NCI-H446 treated with DMSO at 0.1 percent for 48 hours (cell line): Measurements from ENCODE around the gene WASF2.
"Not testable (repeated sequence)": the region's sequence is repeated elsewhere in the genome, so short reads cannot be mapped to it uniquely, and the experiment has no call there.

Experiments
- DNase-seq: peaks from one replicate; lab custom pipeline; 2025; lab: John Stamatoyannopoulos, UW

Gene WASF2, protein sequence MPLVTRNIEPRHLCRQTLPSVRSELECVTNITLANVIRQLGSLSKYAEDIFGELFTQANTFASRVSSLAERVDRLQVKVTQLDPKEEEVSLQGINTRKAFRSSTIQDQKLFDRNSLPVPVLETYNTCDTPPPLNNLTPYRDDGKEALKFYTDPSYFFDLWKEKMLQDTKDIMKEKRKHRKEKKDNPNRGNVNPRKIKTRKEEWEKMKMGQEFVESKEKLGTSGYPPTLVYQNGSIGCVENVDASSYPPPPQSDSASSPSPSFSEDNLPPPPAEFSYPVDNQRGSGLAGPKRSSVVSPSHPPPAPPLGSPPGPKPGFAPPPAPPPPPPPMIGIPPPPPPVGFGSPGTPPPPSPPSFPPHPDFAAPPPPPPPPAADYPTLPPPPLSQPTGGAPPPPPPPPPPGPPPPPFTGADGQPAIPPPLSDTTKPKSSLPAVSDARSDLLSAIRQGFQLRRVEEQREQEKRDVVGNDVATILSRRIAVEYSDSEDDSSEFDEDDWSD

DNA sequence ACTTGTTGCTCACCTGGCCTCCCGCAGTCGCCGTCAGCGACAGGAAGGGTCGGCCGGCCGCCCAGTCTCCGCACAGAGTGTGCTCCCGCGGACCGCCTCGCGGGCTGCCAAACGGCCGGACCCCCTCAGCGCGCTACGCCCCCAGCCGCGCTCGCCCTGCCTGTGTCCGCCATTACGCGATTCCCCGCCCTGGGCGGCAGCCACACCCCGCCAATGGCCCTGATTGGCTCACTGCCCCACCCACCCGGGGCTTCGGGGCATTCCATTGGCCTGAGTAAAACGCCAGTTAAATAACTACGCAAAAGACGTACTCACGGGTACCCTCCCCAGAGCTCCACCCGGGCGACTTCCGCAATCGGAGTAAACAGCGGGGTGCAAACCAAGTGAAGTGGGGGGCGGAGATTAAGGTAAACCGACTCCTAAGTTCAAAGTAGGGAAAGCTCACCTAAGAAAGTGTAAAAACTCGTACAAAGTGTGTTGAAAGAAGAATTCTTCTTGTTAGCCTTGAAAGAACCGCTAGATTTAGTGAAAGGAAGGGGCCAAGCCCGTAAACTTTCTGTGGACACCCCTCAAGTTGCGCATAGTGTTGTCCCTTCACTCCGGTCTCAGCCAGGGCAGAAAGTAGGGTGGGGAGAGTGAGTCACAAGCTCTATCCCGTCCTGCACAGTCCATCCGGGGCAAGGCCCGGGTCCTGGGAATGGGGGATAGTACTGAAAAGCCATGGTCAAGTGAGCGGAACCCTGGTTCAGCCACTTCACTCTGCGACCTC is at the start of gene WASF2:
Gene WASF2 (minus strand): TSS at position 195 of the 769 bp plus-strand sequence. CDS start 61,277 bp downstream, outside the sequence.
- peak; percentile 94 for DNase-seq

- no peak for DNase-seq
Observed at GRCh38 chr1:27538793-27539192, 48.8 kb upstream of the WASF2 start.

GRCh38 chr1:27538305-27538676 is 48.3 kb upstream of the WASF2 start:
- DNase-seq = not testable (repeated sequence)

GRCh38 chr1:27536767-27537166 is 46.8 kb upstream of the WASF2 start:
- peak; percentile 79 for DNase-seq

- DNase-seq = no peak
Observed at GRCh38 chr1:27536010-27536757, 46.2 kb upstream of the WASF2 start.

- no peak for DNase-seq
Observed at GRCh38 chr1:27535386-27535785, 45.4 kb upstream of the WASF2 start.

GRCh38 chr1:27531959-27532685 is 42.2 kb upstream of the WASF2 start:
- no peak for DNase-seq

DNA sequence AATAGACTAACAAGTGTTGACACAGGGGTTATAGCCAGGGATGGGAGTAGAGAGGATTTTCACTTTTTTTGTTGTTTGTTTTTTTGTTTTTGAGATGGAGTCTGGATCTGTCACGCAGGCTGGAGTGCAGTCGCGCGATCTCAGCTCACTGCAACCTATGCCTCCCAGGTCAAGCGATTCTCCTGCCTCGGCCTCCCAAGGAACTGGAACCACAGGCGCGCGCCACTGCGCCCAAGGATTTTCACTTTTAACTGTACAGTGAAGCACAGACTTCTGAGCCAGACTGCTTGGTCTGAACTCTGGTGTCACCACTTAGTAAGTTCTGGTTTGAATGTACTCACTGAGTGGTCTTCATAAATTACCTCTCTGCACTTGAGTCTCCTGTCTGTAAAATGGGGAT is 40.2 kb upstream of the WASF2 start:
- no peak for DNase-seq

DNA sequence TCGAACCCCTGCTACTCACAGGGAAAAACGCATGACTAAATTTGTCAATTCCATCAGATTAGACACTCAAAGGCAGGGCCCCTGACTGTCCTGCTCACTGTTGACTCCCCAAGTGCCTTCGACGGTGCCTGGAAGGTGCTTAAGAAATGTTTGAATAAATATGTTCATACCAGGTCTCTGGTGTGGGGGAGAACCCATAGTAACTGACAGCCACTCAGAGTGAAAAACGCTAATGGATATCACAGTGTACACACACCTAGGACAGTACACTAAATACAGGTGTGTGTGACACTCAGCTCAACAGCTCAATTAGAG is 39.7 kb upstream of the WASF2 start:
- no peak for DNase-seq

- peak; percentile 51 for DNase-seq
Observed at GRCh38 chr1:27528818-27529703, 39.1 kb upstream of the WASF2 start.

GRCh38 chr1:27527890-27528817 is 38.2 kb upstream of the WASF2 start:
- no peak for DNase-seq

GRCh38 chr1:27527223-27527889 is 37.4 kb upstream of the WASF2 start:
- peak; percentile 73 for DNase-seq

DNA sequence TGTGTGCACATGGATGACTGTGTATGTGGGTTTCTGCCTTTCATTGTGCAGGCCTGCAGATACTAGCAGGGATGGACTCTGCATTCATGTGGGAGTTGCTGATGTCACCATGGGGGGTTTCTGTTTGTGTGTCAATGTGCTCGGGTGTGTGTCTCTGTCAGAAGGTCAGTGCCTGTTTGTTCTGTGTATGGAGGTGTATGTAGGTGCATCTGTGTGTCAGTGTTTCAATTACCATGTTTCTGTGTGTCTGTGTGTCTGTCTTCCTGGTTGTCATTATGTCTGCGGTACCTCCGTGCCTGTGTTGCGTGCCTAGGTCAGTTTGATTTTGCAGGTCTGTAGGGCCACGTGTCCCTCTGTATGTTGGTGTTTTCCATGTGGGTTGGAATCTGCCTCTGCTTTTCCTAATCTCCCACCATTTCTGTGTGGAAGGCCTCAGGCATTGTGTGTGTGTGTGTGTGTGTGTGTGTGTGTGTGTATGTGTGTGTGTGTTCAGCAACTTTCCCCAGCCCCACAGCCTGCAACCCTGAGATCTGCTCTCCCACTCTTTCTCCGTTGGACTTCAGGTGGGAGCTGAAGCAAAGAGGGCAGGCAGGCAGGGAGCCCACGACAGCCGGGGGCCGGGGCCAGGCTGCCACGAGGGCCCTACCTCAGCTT is 36.7 kb upstream of the WASF2 start:
- no peak for DNase-seq

DNA sequence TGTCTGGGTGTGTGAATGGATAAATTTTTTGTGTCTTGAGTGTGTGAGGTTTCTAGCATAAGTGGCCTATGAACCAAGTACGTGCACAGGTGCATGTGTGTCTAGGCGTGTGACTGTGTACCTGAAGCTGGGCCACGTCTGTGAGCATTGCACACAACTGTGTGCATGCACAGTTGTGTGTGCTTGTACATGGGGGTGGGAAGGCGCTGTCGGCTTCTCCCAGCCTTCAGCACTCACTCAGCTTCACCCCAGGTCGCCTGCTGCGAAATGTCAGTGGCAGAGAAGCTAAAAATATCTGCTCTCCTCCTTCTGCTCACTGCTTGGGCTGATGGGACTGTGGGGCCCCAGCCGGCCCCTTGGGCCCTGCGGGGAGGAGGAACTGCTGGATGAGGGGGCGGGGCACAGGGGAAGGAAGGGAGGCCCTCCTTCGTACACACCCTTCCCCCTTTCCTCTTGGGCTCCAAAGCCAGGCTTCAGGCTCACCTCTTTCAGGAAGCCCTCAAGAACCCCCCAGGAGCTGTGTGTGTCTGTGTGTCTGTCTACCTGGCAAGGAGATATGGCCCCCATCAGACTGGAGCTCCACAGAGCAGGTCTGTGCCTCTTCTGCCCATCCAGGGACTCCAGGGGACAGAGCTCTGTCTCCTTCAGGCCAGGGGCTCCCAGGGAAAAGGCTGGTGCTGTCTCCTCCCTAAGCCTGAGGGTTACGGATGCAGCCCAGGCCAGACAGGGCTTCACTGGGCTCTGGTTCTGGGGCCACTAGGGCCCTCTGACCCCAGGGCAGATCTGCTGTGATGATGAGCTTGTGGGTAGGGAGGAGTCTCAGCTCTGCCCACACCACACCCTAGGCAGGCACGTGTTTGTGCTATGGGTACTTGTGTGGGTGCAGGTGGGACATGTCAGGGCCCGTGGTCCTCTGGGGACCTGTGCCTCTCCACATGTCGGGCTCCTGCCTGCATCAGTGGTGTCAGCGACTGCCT is 35.6 kb upstream of the WASF2 start:
- no peak for DNase-seq

DNA sequence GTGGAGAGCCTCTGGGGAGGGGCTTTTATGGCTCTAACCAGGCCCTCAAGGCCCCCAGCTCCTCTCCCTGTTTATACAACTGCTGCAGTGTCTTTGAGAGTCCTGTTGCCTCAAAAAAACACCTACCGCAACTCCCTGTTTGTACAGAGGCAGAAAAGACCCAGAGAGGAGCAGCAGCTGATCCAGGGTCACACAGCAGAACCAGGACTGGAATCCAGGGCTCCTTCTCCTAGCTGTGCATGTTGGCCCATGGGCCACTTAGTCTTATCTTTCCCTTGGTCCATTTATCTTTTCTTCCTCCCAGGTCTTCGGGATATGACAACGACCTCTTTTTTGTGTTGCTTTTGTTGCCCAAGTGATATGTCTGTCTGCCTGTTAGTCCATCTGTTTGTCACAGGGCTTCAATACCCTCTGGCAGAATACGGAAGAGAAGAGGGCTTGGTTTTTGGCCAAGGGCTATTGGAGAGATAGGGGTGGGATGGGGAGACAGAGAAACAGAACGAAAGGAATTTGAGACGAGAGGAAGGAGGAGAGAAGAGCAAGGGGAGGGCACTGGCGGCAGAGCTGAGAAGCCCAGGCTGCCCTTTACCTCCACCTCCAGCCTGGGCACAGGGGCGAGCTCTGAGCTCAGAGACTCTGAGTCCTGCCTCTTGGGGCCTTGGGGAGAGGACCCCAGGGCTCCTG is 33.5 kb upstream of the WASF2 start:
- peak; percentile 47 for DNase-seq

- DNase-seq = peak; percentile 86
Observed at GRCh38 chr1:27522432-27523336, 32.7 kb upstream of the WASF2 start.
